Activated B cell treated with CpG ODN at 0.5 μM for 24 hours (primary cell): Measurements from ENCODE around the gene AAK1. TPM values are rescaled to one million over a fixed set of nuclear protein-coding genes. Genes with fewer than 3 reads are reported as not detected.

Experiments used
- ATAC-seq: fragments of 200-7000 bp; cut with Tn5 transposase; one replicate; pipeline ENCODE4 v1.10.0; 2021; ENCODE audit warnings: low read depth, mild to moderate bottlenecking, moderate library complexity
- CTCF ChIA-PET: fragments of 350-600 bp; sonication (Branson Sonifier 250); formaldehyde crosslinking; loops from one replicate; lab custom pipeline; 2021; ENCODE audit warnings: antibody characterized with exemption; lab: Charles Lee
- POLR2A ChIA-PET: fragments of 350-600 bp; sonication (Branson Sonifier 250); formaldehyde crosslinking; loops from one replicate; lab custom pipeline; 2021; ENCODE audit warnings: antibody characterized with exemption; lab: Charles Lee
- DNase-seq: peaks from one replicate; pipeline ENCODE4 v3.0.0; 2022
- H3K27ac Mint-ChIP-seq: one replicate; pipeline ENCODE4 v1.8.0; 2020; ENCODE audit warnings: mixed read lengths
- H3K27me3 Mint-ChIP-seq: one replicate; pipeline ENCODE4 v1.8.0; 2021; ENCODE audit warnings: mixed read lengths
- H3K36me3 Mint-ChIP-seq: one replicate; pipeline ENCODE4 v1.8.0; 2021; ENCODE audit warnings: low read depth, mixed read lengths
- H3K4me1 Mint-ChIP-seq: one replicate; pipeline ENCODE4 v1.8.0; 2021; ENCODE audit warnings: mixed read lengths
- H3K4me3 Mint-ChIP-seq: one replicate; pipeline ENCODE4 v1.8.0; 2020; ENCODE audit warnings: mild to moderate bottlenecking, mixed read lengths
- H3K9me3 Mint-ChIP-seq: one replicate; pipeline ENCODE4 v1.8.0; 2020; ENCODE audit warnings: mixed read lengths
- CTCF ChIP-seq: fragments of 200-600 bp; IDR thresholded peaks from one replicate; pipeline ENCODE4 v1.8.0; 2022; ENCODE audit warnings: antibody characterized with exemption, mild to moderate bottlenecking
- intact Hi-C: fragments of 100-400 bp; cut with micrococcal nuclease; formaldehyde crosslinking; loops from one replicate; pipeline ENCODE4 v1.15.1; 2024
- total RNA-seq: library from RNA; stranded (reverse); gene quantifications from 2 replicates; pipeline ENCODE4 v1.2.3, GENCODE V29; 2022

AAK1 gene
- total RNA-seq, 1 donor from 2014 or later, result 4.7 TPM

- Mint-ChIP-seq H3K4me1 (peaks cover 10% of the 10 kb centered on the region), H3K27ac (no peak overlapping the region), H3K9me3 (no peaks in the 10 kb centered on the region), H3K27me3 (peaks cover 13% of the 10 kb centered on the region), H3K4me3 (no peak overlapping the region), H3K36me3 (no peaks in the 10 kb centered on the region)
- no peak for TF ChIP-seq CTCF
- DNase-seq, result no peak
- ChIA-PET CTCF (interaction anchor here (0.6 kb wide), 1 partner anchor 261 kb away, joined by 3 read pairs; no protein-coding TSS in a partner anchor), POLR2A (no interaction called here)
- intact Hi-C loops, result no loop called here
- ATAC-seq, result no peak
Observed at GRCh38 chr2:69585855-69586555, 57.5 kb downstream of the AAK1 start.

- Mint-ChIP-seq H3K36me3 (no peaks in the 10 kb centered on the region), H3K9me3 (no peaks in the 10 kb centered on the region), H3K27ac (no peak overlapping the region), H3K4me1 (peaks cover 10% of the 10 kb centered on the region), H3K4me3 (no peak overlapping the region), H3K27me3 (peaks cover 11% of the 10 kb centered on the region)
- no peak for TF ChIP-seq CTCF
- DNase-seq, result no peak
- no peak for ATAC-seq
- ChIA-PET CTCF (interaction anchor here (2.0 to 3.0 kb wide), 2 partner anchors 15 to 19 kb away, joined by 5 to 13 read pairs; no protein-coding TSS in a partner anchor), POLR2A (no interaction called here)
- intact Hi-C loops, result no loop called here
Observed at GRCh38 chr2:69584127-69584889, 59.2 kb downstream of the AAK1 start.

GRCh38 chr2:69583321-69583833, 60.2 kb downstream of the AAK1 start:
- no peaks in the 10 kb centered on the region for H3K9me3 Mint-ChIP-seq
- H3K4me3 Mint-ChIP-seq, result no peak overlapping the region
- TF ChIP-seq CTCF, result no peak
- peaks cover 10% of the 10 kb centered on the region for H3K27me3 Mint-ChIP-seq
- no peaks in the 10 kb centered on the region for H3K36me3 Mint-ChIP-seq
- intact Hi-C loops, result no loop called here
- no peak for ATAC-seq
- POLR2A ChIA-PET, result no interaction called here
- DNase-seq, result no peak
- peaks cover 10% of the 10 kb centered on the region for H3K4me1 Mint-ChIP-seq
- CTCF ChIA-PET, result interaction anchor here (2.0 to 3.0 kb wide), 2 partner anchors 14 to 18 kb away, joined by 5 to 13 read pairs; no protein-coding TSS in a partner anchor
- no peak overlapping the region for H3K27ac Mint-ChIP-seq

GRCh38 chr2:69582582-69583176, 60.9 kb downstream of the AAK1 start:
- peaks cover 12% of the 10 kb centered on the region for H3K27me3 Mint-ChIP-seq
- H3K36me3 Mint-ChIP-seq, result no peaks in the 10 kb centered on the region
- intact Hi-C loops, result no loop called here
- H3K9me3 Mint-ChIP-seq, result no peaks in the 10 kb centered on the region
- no peak overlapping the region for H3K4me3 Mint-ChIP-seq
- H3K27ac Mint-ChIP-seq, result no peak overlapping the region
- TF ChIP-seq CTCF, result no peak
- ChIA-PET POLR2A (no interaction called here), CTCF (interaction anchor here (0.7 to 3.0 kb wide), 3 partner anchors 17 to 148 kb away, joined by 3 to 13 read pairs (median 3); no protein-coding TSS in a partner anchor)
- peaks cover 10% of the 10 kb centered on the region for H3K4me1 Mint-ChIP-seq
- ATAC-seq (no peak), DNase-seq (no peak)
